Upper lobe of left lung (tissue), 4 donors: ENCODE data around the gene TTI1.

ENCODE experiments used
- CTCF ChIP-seq, 6 experiments: fragments of 450-650 bp in 4 of 6; fragments of 200-600 bp in 2 of 6; sonication (generic) in 2 of 6; IDR thresholded peaks; one replicate each; pipeline ENCODE4 v1.5.1; 2016 to 2019; ENCODE audit warnings: antibody characterized with exemption in 6 of 6
- POLR2A ChIP-seq, 4 donors: fragments of 450-650 bp; IDR thresholded peaks; one replicate each; pipeline ENCODE4 v1.5.1; 2016 to 2017; ENCODE audit warnings: antibody characterized with exemption in 4 of 4, mild to moderate bottlenecking in 2 of 4
- POLR2AphosphoS5 ChIP-seq, 2 donors: sonication (generic); formaldehyde crosslinking; IDR thresholded peaks; one replicate each; pipeline ENCODE4 v1.5.1; 2017; ENCODE audit warnings: antibody characterized with exemption in 2 of 2

GRCh38 chr20:38046572-38046971, 13.3 kb upstream of the TTI1 start:
- no peak for TF ChIP-seq CTCF (IDR thresholded peaks at IDR 0.05)
- no peak for TF ChIP-seq POLR2A (IDR thresholded peaks at IDR 0.05)
- TF ChIP-seq POLR2AphosphoS5 (IDR thresholded peaks at IDR 0.05), result no peak
